ENCODE measurements around the gene SLC8A2.

GRCh38 chr19:47415953-47416642 is 55.6 kb downstream of the SLC8A2 start:
- no peak for TF ChIP-seq EP300 (IDR thresholded peaks at IDR 0.05; ENCODE audit: borderline replicate concordance)
- no peak for TF ChIP-seq EGR1 (IDR thresholded peaks at IDR 0.05)
- no peak for TF ChIP-seq USF1 (IDR thresholded peaks at IDR 0.05)
- TF ChIP-seq YY1 (IDR thresholded peaks at IDR 0.05; ENCODE audit: low read depth), result no peak
- TF ChIP-seq REST (IDR thresholded peaks at IDR 0.05; ENCODE audit: low read depth), result no peak
- TF ChIP-seq TEAD4 (IDR thresholded peaks at IDR 0.05), result no peak
- no peak for TF ChIP-seq CEBPB (IDR thresholded peaks at IDR 0.05)
- TF ChIP-seq RAD21 (IDR thresholded peaks at IDR 0.05; ENCODE audit: low read depth), result no peak
- no peak for TF ChIP-seq TAF1 (IDR thresholded peaks at IDR 0.05; ENCODE audit: low read depth)
- TF ChIP-seq CREB1 (IDR thresholded peaks at IDR 0.05; ENCODE audit: low read depth), result no peak

All from Ishikawa (cell line).